ENCODE data around the gene DGKG.

DNA sequence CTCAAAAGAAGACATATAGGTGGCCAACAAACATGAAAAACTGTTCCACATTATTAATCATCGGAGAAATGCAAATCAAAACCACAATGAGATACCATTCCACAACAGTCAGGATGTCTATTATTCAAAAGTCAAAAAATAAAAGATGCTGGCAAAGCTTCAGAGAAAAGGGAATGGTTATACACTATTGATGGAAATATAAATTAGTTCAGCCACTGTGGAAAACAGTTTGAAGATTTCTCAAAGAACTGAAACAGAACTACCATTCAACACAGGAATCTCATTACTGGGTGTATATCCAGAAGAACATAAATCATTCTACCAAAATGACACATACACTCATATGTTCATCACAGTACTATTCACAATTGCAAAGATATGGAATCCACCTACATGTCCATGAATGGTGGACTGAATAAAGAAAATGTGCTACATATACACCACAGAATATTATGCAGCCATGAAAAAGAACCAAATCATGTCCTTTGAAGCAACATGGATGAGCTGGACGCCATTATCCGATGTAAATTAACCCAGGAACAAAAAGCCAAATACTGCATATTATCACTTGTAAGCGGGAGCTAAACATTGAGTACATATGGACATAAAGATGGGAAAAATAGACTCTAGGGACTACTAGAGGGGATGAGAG lies 32.7 kb upstream of the DGKG start:
- TF ChIP-seq, protein P1, sequence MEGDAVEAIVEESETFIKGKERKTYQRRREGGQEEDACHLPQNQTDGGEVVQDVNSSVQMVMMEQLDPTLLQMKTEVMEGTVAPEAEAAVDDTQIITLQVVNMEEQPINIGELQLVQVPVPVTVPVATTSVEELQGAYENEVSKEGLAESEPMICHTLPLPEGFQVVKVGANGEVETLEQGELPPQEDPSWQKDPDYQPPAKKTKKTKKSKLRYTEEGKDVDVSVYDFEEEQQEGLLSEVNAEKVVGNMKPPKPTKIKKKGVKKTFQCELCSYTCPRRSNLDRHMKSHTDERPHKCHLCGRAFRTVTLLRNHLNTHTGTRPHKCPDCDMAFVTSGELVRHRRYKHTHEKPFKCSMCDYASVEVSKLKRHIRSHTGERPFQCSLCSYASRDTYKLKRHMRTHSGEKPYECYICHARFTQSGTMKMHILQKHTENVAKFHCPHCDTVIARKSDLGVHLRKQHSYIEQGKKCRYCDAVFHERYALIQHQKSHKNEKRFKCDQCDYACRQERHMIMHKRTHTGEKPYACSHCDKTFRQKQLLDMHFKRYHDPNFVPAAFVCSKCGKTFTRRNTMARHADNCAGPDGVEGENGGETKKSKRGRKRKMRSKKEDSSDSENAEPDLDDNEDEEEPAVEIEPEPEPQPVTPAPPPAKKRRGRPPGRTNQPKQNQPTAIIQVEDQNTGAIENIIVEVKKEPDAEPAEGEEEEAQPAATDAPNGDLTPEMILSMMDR (IDR thresholded peaks at IDR 0.05): no peak
- no peak for TF ChIP-seq SIN3A (IDR thresholded peaks at IDR 0.05; ENCODE audit: borderline replicate concordance, low read depth, low read length)
- no peak for TF ChIP-seq FOXJ3 (CRISPR knock-in tag; IDR thresholded peaks at IDR 0.05)
- no peak for TF ChIP-seq RXRA (IDR thresholded peaks at IDR 0.05; ENCODE audit: borderline replicate concordance, low read depth)
